ENCODE results near the gene DECR2.

- TF ChIP-seq GATAD2A (IDR thresholded peaks at IDR 0.05) (no peak), CTCF (IDR thresholded peaks at IDR 0.05 in 2 of 3, conservative IDR thresholded peaks at IDR 0.05 in 1 of 3; ENCODE audit: insufficient read depth in 2 of 3, low read depth in 1 of 3, low read length in 3 of 3) (peak in 2 of 3 experiments; percentile 20 to 52; a peak in 3 of 6 replicates), SETDB1 (IDR thresholded peaks at IDR 0.05; ENCODE audit: low read length) (no peak), ZBTB7A (IDR thresholded peaks at IDR 0.05; ENCODE audit: borderline replicate concordance, control insufficient read depth, low read depth, low read length) (no peak), ELK1 (CRISPR knock-in tag; IDR thresholded peaks at IDR 0.05) (no peak), POLR2AphosphoS2 (IDR thresholded peaks at IDR 0.05; ENCODE audit: low read length) (no peak), POLR2AphosphoS5 (IDR thresholded peaks at IDR 0.05; ENCODE audit: control insufficient read depth, insufficient read depth, low read depth, low read length) (no peak), ZFPM2 (CRISPR knock-in tag; IDR thresholded peaks at IDR 0.05) (no peak), FOS (IDR thresholded peaks at IDR 0.05; ENCODE audit: extremely low read depth, insufficient read length) (no peak), BCLAF1 (IDR thresholded peaks at IDR 0.05; ENCODE audit: borderline replicate concordance in 1 of 2, control insufficient read depth in 1 of 2, low read depth in 2 of 2, low read length in 1 of 2) (no peak)
These were observed 15.0 kb upstream of the DECR2 start for GRCh38 chr16:386641-387156.

Data from K562 (cell line).